ENCODE data around the gene MST1.

DNA sequence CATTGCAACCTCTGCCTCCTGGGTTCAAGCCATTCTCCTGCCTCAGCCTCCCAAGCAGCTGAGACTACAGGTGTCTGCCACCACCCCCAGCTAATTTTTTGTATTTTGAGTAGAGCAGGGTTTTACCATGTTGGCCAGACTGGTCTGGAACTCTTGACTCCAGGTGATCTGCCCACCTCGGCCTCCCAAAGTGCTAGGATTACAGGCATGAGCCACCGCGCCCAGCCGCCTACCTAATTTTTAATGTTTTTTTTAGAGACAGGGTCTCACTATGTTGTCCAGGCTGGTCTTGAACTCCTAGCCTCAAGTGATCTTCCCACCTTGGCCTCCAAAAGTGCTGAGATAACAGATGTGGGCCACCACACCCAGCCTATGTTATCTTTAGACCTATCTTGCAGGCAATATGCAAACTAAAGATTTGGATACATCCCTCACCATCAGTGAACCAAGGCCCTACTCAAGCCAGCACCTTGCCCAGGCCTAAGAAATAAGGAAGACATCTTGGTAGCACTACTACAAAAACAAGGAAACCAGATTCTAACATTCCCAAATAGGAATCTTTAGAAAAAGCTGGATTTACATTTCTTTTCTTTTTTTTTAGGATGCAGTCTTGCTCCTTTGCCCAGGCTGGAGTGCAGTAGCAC lies 40.8 kb upstream of the MST1 start:
- TF ChIP-seq, protein P1, sequence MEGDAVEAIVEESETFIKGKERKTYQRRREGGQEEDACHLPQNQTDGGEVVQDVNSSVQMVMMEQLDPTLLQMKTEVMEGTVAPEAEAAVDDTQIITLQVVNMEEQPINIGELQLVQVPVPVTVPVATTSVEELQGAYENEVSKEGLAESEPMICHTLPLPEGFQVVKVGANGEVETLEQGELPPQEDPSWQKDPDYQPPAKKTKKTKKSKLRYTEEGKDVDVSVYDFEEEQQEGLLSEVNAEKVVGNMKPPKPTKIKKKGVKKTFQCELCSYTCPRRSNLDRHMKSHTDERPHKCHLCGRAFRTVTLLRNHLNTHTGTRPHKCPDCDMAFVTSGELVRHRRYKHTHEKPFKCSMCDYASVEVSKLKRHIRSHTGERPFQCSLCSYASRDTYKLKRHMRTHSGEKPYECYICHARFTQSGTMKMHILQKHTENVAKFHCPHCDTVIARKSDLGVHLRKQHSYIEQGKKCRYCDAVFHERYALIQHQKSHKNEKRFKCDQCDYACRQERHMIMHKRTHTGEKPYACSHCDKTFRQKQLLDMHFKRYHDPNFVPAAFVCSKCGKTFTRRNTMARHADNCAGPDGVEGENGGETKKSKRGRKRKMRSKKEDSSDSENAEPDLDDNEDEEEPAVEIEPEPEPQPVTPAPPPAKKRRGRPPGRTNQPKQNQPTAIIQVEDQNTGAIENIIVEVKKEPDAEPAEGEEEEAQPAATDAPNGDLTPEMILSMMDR (IDR thresholded peaks at IDR 0.05; ENCODE audit: low read depth, low read length): no peak
- TF ChIP-seq EZH2phosphoT487 (IDR thresholded peaks at IDR 0.05; ENCODE audit: low read depth): no peak
